GM21737 (cell line): ENCODE results near the gene TANC1.

ENCODE experiments used
- ATAC-seq: cut with Tn5 transposase; IDR thresholded peaks from one replicate; pipeline ENCODE4 v1.9.1; 2021; ENCODE audit warnings: mild to moderate bottlenecking, moderate library complexity; ENCODE audit not compliant: unreplicated experiment

The TANC1 gene

GRCh38 chr2:158960193-158960592 is 8.2 kb upstream of the TANC1 start:
- ATAC-seq = no peak

- no peak for ATAC-seq
Measured at GRCh38 chr2:158962074-158962473, 6.4 kb upstream of the TANC1 start.

- ATAC-seq = no peak
Measured at GRCh38 chr2:158963071-158963470, 5.4 kb upstream of the TANC1 start.

- no peak for ATAC-seq
Measured at GRCh38 chr2:158965107-158965506, 3.3 kb upstream of the TANC1 start.

- no peak for ATAC-seq
Measured at GRCh38 chr2:158965641-158966040, 2.8 kb upstream of the TANC1 start.

DNA sequence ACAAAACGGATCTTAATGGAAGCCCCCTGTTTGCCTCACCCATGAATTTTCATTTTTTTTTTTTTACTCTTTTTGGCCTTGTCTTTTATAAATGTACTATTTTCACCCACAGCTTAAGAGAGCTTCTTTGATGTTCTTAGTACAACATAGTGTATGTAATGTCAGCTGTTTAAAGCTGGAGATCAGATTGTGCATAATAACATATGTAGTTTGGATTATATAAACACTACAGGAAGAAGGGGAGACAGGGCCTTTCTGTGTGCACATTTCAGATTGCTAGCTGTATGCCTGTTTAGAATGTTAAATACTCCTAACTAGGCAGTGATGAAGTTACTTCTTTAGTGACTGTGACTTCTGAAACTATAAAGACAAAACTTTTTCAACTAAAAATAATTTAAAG is 2.1 kb upstream of the TANC1 start:
- ATAC-seq = no peak

GRCh38 chr2:158967114-158967730 is 1.2 kb upstream of the TANC1 start:
- no peak for ATAC-seq

DNA sequence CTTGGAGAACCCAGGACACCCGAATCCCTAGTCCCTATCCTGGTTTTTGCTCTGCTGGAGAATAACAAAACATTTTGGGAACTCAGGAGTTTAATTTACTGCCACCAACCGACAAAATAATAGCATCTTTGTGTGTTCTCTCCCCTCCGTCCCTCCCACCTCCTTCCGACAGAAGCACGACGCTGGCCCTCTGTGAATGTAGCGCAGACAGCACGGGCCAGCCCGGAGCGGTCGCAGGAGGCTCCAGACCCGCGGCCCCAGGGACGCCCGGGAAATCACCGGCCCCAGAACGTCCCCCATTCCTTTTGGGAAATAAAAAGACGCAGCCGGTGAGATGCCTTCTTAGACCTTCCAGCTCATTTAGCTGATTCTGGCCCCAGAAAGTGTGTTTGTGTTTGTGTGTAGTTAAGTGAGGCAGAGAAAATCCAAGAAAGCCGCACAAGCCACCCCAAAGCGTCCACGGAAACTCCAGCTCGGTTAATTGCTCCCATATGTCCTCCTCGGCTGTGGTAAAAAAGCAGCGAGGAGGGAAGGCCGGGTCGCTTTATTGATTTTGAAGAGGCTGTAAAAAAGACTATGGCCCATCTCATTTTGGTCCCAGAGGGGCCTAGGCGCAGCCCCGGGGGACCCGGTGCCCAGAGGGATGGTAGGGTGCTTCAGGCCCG is 577 bp upstream of the TANC1 start:
- ATAC-seq = no peak

DNA sequence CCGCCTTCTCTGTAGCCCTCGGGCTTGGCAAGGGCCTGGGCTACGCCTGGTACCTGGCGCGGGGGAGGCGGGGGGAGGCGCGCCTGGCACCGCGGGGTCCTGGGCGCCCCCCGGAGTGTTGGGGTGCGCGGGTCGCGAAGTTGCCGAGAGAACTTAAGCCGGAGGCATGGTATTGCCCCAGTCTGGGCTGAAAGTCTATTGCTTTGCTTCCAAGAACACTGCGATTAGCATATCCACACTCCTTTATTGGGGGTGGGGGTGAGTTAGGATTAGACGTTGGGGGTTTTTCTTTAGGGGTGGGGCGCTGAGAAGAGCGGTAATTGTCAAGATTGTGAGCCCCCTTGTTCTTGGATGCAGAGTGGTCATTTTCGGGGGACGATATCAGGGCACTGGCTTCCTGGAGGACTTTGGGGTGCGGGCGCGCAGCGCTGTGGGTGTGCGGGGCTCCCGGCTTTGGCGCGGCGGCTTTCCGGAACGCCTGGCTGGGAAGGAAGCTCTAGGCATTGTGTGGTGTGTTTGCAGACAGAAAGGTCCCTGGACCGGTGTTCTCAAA is 798 bp downstream of the TANC1 start:
- no peak for ATAC-seq

GRCh38 chr2:158969715-158970240 is 1.3 kb downstream of the TANC1 start:
- no peak for ATAC-seq

DNA sequence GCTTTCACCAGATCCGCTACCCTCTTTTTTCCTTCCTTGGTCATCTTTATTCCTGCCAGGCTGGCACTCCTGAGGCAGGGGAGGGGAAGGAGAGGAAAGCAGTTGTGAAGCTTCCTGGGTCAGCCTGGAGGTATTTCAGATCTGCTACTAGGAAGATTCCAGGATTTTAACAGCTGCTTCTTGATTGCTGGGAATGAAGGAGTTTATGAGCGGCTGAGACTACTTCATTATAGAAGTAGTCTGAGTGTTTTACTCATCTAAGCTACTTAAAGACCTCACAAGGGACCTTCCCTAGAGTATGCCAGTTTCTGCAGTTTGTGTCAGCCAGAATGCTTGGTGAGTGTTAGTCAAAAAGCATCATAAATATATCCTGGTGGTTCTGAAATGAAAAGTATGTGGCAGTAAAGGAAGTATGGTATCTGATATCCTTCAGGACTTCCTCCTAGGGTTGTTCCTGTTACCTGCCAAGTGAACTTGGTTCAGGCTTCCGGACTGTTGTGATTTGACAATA is 1.9 kb downstream of the TANC1 start:
- no peak for ATAC-seq

GRCh38 chr2:158973116-158973956 is 4.9 kb downstream of the TANC1 start:
- ATAC-seq = no peak

DNA sequence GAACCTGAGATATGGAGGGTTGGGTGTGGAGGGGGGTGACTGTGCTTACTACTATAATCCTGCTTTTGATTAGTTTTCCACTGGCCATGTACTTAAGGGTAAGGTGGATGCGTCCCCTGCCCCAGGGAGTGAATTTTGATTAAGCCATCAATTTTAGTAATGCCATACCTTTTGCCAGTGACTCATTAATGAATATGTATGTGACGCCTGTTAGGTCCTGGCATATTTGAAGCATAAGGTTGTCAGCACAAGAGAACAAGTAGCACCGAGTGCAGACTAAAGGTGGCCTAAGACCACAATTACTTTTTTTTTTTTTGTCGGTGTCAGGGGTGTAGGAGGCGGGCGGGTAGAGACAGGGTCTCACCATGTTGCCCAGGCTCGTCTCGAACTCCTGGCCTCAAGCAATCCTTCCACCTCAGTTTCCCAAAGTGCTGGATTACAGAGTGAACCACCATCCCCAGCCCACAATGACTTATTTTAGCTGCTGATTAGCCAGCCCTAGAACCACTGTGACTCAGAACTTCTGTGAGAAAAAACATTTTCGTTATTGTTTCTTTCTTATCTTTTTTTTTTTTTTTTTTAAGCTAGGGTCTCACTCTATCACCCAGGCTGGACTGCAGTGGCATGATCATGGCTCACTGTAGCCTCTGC is 7.0 kb downstream of the TANC1 start:
- no peak for ATAC-seq

GRCh38 chr2:158979772-158980171 is 11.3 kb downstream of the TANC1 start:
- no peak for ATAC-seq

DNA sequence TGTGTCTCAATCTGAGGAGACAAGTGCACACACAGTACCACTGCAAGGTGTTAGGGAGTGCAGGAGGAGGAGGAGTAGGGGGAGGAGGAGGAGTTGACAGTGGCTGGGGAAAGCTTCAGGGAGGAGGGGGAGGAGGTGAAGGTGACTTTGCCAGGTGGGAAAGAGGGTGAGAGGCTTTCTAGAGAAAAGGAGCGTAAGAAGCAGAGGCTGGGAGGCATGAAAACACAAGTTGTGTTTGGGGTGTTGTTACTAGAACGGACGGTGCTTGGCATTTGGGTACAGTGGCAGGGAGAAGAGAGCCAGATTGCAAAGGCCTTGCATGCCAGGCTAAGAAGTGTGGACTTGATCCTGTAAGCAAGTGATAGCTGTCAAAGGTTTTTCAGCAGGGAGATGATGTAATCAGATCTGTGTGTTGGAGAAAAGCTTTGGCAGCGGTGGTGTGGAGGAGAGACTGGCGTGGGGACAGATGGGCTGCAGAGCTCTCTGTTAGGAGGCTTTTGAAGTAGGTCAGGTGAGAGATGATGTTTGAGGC is 16.2 kb downstream of the TANC1 start:
- ATAC-seq = no peak

- no peak for ATAC-seq
Measured at GRCh38 chr2:158988501-158988900, 20.1 kb downstream of the TANC1 start.

DNA sequence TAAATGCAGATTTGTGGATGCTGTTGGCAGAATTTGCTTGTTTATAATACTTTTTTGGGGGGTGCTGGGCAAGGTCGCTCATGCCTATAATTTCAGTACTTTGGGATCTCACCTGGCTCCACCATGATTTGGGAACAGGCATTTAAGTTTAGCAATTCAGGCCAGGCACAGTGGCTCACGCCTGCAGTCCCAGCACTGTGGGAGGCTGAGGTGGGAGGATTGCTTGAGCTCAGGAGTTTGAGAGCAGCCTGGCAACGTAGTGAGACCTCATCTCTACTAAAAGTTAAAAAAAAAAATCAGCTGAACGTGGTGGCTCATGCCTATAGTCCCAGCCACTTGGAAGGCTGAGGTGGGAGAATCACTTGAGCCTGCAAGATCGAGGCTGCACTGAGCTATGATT is 20.7 kb downstream of the TANC1 start:
- no peak for ATAC-seq

DNA sequence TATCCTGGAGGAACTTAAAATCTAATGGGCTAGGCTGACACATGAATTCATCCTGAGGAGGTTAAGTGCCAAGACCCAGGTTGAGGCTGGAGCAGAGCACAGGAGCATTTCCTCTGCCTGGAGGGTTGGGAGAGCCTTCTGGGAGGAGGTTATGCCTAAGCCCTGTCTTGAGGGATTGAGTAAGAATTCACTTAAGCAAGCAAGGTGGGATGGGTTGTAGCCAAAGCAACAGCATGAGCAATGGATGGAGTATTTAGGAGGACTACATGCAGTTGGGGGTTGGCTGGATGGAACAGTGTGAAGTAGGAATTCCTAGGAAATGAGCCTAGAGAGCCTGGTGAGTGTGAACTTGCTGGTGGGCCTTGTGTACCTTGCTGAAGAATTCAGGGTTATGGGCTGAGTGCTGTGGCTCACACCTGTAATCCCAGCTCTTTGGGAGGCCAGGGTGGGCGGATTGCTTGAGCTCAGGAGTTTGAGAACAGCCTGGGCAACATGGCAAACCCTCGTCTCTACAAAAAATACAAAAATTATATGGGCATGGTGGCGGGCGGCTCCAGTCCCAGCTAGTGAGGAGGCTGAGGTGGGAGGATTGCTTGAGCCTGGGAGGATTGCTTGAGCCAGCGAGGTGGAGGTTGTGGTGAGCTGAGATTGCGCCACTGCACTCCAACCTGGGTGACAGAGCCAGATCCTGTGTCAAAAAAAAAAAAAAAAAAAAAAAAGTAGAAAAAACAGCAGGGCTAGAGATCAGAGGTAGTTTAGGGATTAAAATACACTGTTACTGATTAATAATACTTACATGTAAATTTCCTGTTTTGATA is 22.2 kb downstream of the TANC1 start:
- ATAC-seq = no peak

GRCh38 chr2:158993030-158993429 is 24.6 kb downstream of the TANC1 start:
- ATAC-seq = no peak
